Psoas muscle (tissue), 8 donors: ENCODE data around the gene CEP170. TPM values are rescaled to one million over a fixed set of nuclear protein-coding genes. Genes with fewer than 3 reads are reported as not detected.
"Not testable (repeated sequence)": the region's sequence is repeated elsewhere in the genome, so short reads cannot be mapped to it uniquely, and the experiment has no call there.

Experiments
- ATAC-seq, 4 donors: fragments of 200-7000 bp; cut with Tn5 transposase; one replicate each; pipeline ENCODE4 v1.9.1; 2020; ENCODE audit warnings: moderate library complexity in 3 of 4, mild to moderate bottlenecking in 2 of 4
- DNase-seq, 2 donors: peaks; one replicate each; pipeline ENCODE4 v3.0.0-alpha.2; 2020
- H3K27ac ChIP-seq: fragments of 200-600 bp; one replicate; pipeline ENCODE4 v1.8.0; 2022
- H3K27me3 ChIP-seq, 3 donors: fragments of 200-600 bp in 1 of 3; one replicate each; pipeline versions ENCODE4 v1.6.1 to v1.8.0; 2013 to 2022; ENCODE audit warnings: low read length in 2 of 3, mild to moderate bottlenecking in 2 of 3, moderate library complexity in 1 of 3; ENCODE audit not compliant: insufficient read depth in 3 of 3
- H3K36me3 ChIP-seq, 2 donors: fragments of 200-600 bp in 1 of 2; one replicate each; pipeline versions ENCODE4 v1.6.1 to v1.8.0; 2013 to 2022; ENCODE audit warnings: low read depth in 1 of 2, mild to moderate bottlenecking in 1 of 2, moderate library complexity in 1 of 2; ENCODE audit not compliant: insufficient read depth in 1 of 2
- H3K4me1 ChIP-seq: fragments of 200-600 bp; one replicate; pipeline ENCODE4 v1.8.0; 2022
- H3K4me3 ChIP-seq: fragments of 200-600 bp; one replicate; pipeline ENCODE4 v1.8.0; 2022; ENCODE audit warnings: mild to moderate bottlenecking
- H3K9me3 ChIP-seq: fragments of 200-600 bp; one replicate; pipeline ENCODE4 v1.8.0; 2022
- WGBS, 3 donors: extraction: QIAGEN DNeasy Blood & Tissue Kit; methylation state at CpG; one replicate each; pipeline versions ENCODE4 v1.1.6 to v1.1.7; 2013; 5-methylcytosine and 5-hydroxymethylcytosine counted together
- intact Hi-C, 2 donors: fragments of 100-400 bp; cut with DNase I; formaldehyde crosslinking; loops; one replicate each; pipeline versions ENCODE4 v1.11.0 to v1.14.2; 2022
- polyA plus RNA-seq, 3 donors: library from polyadenylated mRNA; stranded (reverse); fragments of 200-250 nt; gene quantifications; one replicate each; pipeline ENCODE4 v1.2.3, GENCODE V29; 2013
- total RNA-seq, 4 donors: library from RNA; stranded (reverse); fragmentation: NEBNext Ultra II Directional in 2 of 4; extraction: Animal tissue kit (Norgen Biotek cat#: 25700) in 2 of 4; gene quantifications; one replicate each; pipeline versions ENCODE4 v1.2.1 to v1.2.4, GENCODE V29; 2021 to 2023
- donor health status: healthy with polysubstance abuse.
- donor health status: DM: no; HTN: no; CAD: no; lungs with moderate emphysema.
- donor health status: Bipolar disorder and iron deficiency.
- donor health status: healthy.
- donor health status: DM: yes; HTN: yes; CAD: no.
- donor health status: DM: no; HTN: no; CAD: no.
- donor health status: DM: no; HTN: no; CAD: no.
- donor health status: DM: yes; HTN: yes; CAD: no.

Gene CEP170
- total and polyA plus RNA-seq, 7 donors: 9.1 to 35.1 (median 22.9) TPM

GRCh38 chr1:243164911-243165310, 90.2 kb downstream of the CEP170 start:
- H3K36me3 ChIP-seq: peaks cover 0 to 37% of the 10 kb centered on the region in 2 donors
- H3K4me1 ChIP-seq, H3K4me3 ChIP-seq, H3K9me3 ChIP-seq, H3K27me3 ChIP-seq, H3K27ac ChIP-seq, intact Hi-C loops, DNase-seq, ATAC-seq: not testable (repeated sequence)
- WGBS, 3 donors: 86 to 90% (median 89%) methylated on average over 3 of the region's 4 CpGs

- DNase-seq, H3K27ac ChIP-seq, H3K27me3 ChIP-seq, H3K9me3 ChIP-seq, ATAC-seq, H3K4me3 ChIP-seq, H3K4me1 ChIP-seq, intact Hi-C loops: not testable (repeated sequence)
- WGBS, 3 donors: 91 to 93% (median 92%) methylated on average over 7 of the region's 7 CpGs
- peaks cover 0 to 27% of the 10 kb centered on the region in 2 donors for H3K36me3 ChIP-seq
These were observed 104.2 kb downstream of the CEP170 start for GRCh38 chr1:243150906-243151305.

GRCh38 chr1:243149120-243149519, 106.0 kb downstream of the CEP170 start:
- H3K9me3 ChIP-seq, H3K27me3 ChIP-seq, H3K4me3 ChIP-seq, DNase-seq, H3K27ac ChIP-seq, intact Hi-C loops, H3K4me1 ChIP-seq, ATAC-seq: not testable (repeated sequence)
- H3K36me3 ChIP-seq: peaks cover 0 to 12% of the 10 kb centered on the region in 2 donors
- 92 to 98% (median 98%) methylated on average over 4 of the region's 4 CpGs for WGBS, 3 donors

- H3K9me3 ChIP-seq, H3K27ac ChIP-seq, intact Hi-C loops, H3K4me1 ChIP-seq, ATAC-seq, H3K36me3 ChIP-seq, H3K4me3 ChIP-seq, H3K27me3 ChIP-seq, DNase-seq: not testable (repeated sequence)
These were observed 107.7 kb downstream of the CEP170 start for GRCh38 chr1:243147351-243147750.

GRCh38 chr1:243140498-243140897, 114.6 kb downstream of the CEP170 start:
- ATAC-seq, intact Hi-C loops, H3K27ac ChIP-seq, DNase-seq, H3K9me3 ChIP-seq, H3K27me3 ChIP-seq, H3K4me1 ChIP-seq, H3K4me3 ChIP-seq: not testable (repeated sequence)
- 60 to 84% (median 75%) methylated on average over 1 of the region's 1 CpG for WGBS, 3 donors
- peaks cover 0 to 54% of the 10 kb centered on the region in 2 donors for H3K36me3 ChIP-seq

GRCh38 chr1:243122876-243123409, 132.1 kb downstream of the CEP170 start:
- DNase-seq, intact Hi-C loops, H3K27ac ChIP-seq, H3K27me3 ChIP-seq, H3K9me3 ChIP-seq, ATAC-seq, H3K4me1 ChIP-seq, H3K4me3 ChIP-seq: not testable (repeated sequence)
- WGBS, 3 donors: 75 to 81% (median 77%) methylated on average over 5 of the region's 5 CpGs
- H3K36me3 ChIP-seq: peaks cover 0 to 34% of the 10 kb centered on the region in 2 donors

GRCh38 chr1:243121939-243122338, 133.1 kb downstream of the CEP170 start:
- H3K27ac ChIP-seq, H3K4me3 ChIP-seq, H3K27me3 ChIP-seq, ATAC-seq, intact Hi-C loops, DNase-seq, H3K4me1 ChIP-seq, H3K9me3 ChIP-seq: not testable (repeated sequence)
- H3K36me3 ChIP-seq: peaks cover 0 to 31% of the 10 kb centered on the region in 2 donors
- WGBS, 3 donors: 85 to 92% (median 90%) methylated on average over 2 to 3 of the region's 5 CpGs

- DNase-seq, intact Hi-C loops, H3K9me3 ChIP-seq, ATAC-seq, H3K27ac ChIP-seq, H3K27me3 ChIP-seq, H3K36me3 ChIP-seq, H3K4me1 ChIP-seq, H3K4me3 ChIP-seq: not testable (repeated sequence)
- 80 to 92% (median 81%) methylated on average over 5 of the region's 5 CpGs for WGBS, 3 donors
These were observed 136.3 kb downstream of the CEP170 start for GRCh38 chr1:243118601-243119322.

GRCh38 chr1:243116187-243116586, 138.9 kb downstream of the CEP170 start:
- H3K4me3 ChIP-seq, H3K27ac ChIP-seq, DNase-seq, H3K9me3 ChIP-seq, intact Hi-C loops, H3K4me1 ChIP-seq, H3K27me3 ChIP-seq, H3K36me3 ChIP-seq, ATAC-seq: not testable (repeated sequence)
- 54 to 58% (median 58%) methylated on average over 7 of the region's 7 CpGs for WGBS, 3 donors

- WGBS, 3 donors: 68 to 78% (median 73%) methylated on average over 3 of the region's 3 CpGs
- DNase-seq, H3K27me3 ChIP-seq, H3K4me1 ChIP-seq, intact Hi-C loops, H3K9me3 ChIP-seq, H3K36me3 ChIP-seq, ATAC-seq, H3K27ac ChIP-seq, H3K4me3 ChIP-seq: not testable (repeated sequence)
These were observed 140.3 kb downstream of the CEP170 start for GRCh38 chr1:243114769-243115168.

GRCh38 chr1:243114059-243114713, 140.9 kb downstream of the CEP170 start:
- intact Hi-C loops, DNase-seq, H3K27ac ChIP-seq, H3K36me3 ChIP-seq, H3K4me3 ChIP-seq, H3K9me3 ChIP-seq, H3K27me3 ChIP-seq, H3K4me1 ChIP-seq, ATAC-seq: not testable (repeated sequence)
- 16 to 19% (median 17%) methylated on average over 8 of the region's 8 CpGs for WGBS, 3 donors
